Epithelial cell of proximal tubule (primary cell): ENCODE data around the gene FAM184A. TPM values are rescaled to one million over a fixed set of nuclear protein-coding genes. Genes with fewer than 3 reads are reported as not detected.

ENCODE experiments used
- DNase-seq: peaks from one replicate; pipeline ENCODE4 v3.0.0-alpha.2; 2011; ENCODE audit warnings: low read depth
- H3K4me3 ChIP-seq: 2 replicates; pipeline ENCODE4 v1.5.1; 2011; ENCODE audit warnings: low read depth, mild to moderate bottlenecking, low read length
- CTCF ChIP-seq: conservative IDR thresholded peaks from 2 replicates; pipeline ENCODE4 v1.5.1; 2012; ENCODE audit warnings: low read depth, mild to moderate bottlenecking, low read length
- total RNA-seq: library from RNA; depleted of rRNA; stranded (reverse); fragments of >200 nt; gene quantifications from 2 replicates; pipeline ENCODE4 v1.2.3, GENCODE V29; 2015

FAM184A gene
- total RNA-seq, 1 donor from 2014 or later = 1.9 TPM

DNA sequence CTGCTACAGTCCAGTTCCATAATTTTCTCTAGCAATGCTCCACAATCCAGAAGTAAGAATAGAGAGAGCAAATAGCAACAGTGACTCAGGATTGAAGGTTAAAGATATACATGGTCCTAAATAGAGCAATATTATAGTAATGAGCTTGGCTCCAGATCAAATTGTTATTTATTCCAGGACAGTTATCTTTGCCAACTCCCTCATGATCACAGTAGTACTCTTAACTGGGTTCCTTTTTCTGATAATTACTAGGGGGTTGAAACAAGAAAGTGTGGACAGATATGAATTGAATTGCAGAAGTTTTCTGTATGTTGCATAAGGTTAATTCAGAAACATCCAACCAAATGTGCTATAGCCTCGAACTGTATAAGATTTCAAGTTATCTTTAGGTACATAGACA is 11.9 kb downstream of the FAM184A start:
- no peak overlapping the region for H3K4me3 ChIP-seq
- no peak for DNase-seq
- TF ChIP-seq CTCF = no peak

DNA sequence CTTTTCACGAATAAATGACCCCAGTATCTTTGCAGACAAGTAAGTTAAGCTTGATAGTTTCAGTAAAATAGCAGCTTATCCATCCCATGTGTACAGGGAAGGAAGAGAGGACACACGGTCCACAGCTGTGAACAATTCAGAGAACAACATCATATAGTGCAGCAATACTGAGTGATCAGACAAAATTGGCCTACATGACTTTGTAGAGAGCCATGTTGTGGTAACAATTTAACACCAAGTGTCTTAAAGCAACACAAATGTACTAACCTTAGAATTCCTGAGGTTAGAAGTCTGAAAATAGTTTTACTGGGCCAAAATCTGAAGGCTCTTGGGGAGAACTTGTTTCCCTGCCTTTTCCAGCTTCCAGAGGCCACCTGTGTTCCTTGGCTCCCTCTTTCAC is 12.5 kb downstream of the FAM184A start:
- no peak overlapping the region for H3K4me3 ChIP-seq
- no peak for DNase-seq
- TF ChIP-seq CTCF = no peak

GRCh38 chr6:119065382-119065781 is 13.1 kb downstream of the FAM184A start:
- no peak overlapping the region for H3K4me3 ChIP-seq
- TF ChIP-seq CTCF = no peak
- no peak for DNase-seq

DNA sequence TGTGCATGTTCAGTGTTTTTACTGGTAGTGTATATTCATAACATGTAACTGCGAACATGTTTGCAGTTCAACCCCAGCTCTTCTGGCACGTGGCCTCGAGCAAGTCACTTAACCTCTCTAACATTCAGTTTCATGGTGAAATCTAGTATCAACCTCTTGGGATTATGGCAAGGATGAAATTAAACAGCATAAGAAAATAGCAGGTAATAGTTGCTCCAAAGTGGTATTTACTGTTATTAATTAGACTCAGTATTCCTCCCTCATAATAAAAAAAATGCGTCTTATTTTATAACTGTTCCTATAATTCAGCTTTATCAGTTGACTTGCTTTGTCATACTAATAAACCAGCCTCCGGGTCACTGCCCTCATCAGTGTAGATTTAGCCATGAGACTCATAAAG is 15.0 kb downstream of the FAM184A start:
- H3K4me3 ChIP-seq = no peak overlapping the region
- no peak for DNase-seq
- TF ChIP-seq CTCF = no peak

- no peak for DNase-seq
- TF ChIP-seq CTCF = no peak
- H3K4me3 ChIP-seq = no peak overlapping the region
Observed at GRCh38 chr6:119061215-119061614, 17.2 kb downstream of the FAM184A start.

DNA sequence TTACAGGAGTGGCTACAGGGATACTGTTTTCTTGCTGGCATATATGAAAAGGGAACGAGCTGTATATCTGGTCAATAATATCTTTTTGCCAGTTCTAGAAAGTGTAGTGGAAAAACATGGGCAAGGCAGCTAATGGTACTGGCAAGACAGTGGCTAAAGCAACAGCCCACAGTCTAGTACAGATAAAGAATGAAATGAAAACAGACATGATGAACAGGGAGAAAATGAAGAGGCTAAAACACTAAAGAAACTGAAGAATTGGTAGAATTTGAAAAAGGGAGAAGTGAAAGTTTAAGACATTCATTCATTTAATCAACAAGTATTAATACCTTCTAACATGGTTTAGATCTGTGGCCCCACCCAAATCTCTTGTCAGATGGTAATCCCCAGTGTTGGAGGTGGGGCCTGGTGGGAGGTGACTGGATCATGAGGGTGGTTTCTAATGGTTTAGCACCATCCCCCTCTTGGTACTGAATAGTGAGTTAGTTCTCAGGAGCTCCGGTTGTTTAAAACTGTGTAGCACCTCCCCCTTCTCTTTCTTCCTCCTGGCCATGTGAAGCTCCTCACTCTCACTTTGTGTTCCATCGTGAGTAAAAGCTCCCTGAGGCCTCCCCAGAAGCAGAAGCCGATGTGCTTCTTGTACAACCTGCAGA is 18.1 kb downstream of the FAM184A start:
- no peak overlapping the region for H3K4me3 ChIP-seq
- no peak for DNase-seq
- no peak for TF ChIP-seq CTCF

- no peak for DNase-seq
- no peak overlapping the region for H3K4me3 ChIP-seq
- no peak for TF ChIP-seq CTCF
Observed at GRCh38 chr6:119055069-119055468, 23.4 kb downstream of the FAM184A start.
